SK-N-SH (cell line): Measurements from ENCODE around the gene EN1. TPM values are rescaled to one million over a fixed set of nuclear protein-coding genes. Genes with fewer than 3 reads are reported as not detected.

ENCODE experiments used
- CTCF ChIA-PET: fragments of 300-600, 350-600 bp; formaldehyde crosslinking; extraction: SDS; loops from one replicate; lab custom pipeline; 2021; lab: Yijun Ruan, JAX
- POLR2A ChIA-PET: fragments of 350-600 bp; sonication (Branson Sonifier 250); formaldehyde crosslinking; extraction: SDS; loops from one replicate; lab custom pipeline; 2020; ENCODE audit warnings: antibody characterized with exemption, inconsistent platforms; lab: Yijun Ruan, JAX
- DNase-seq: peaks from one replicate; pipeline ENCODE4 v3.0.0; 2012
- H2AFZ ChIP-seq: fragments of 200-600 bp; sonication (generic); 2 replicates; pipeline ENCODE4 v1.8.1; 2016; ENCODE audit warnings: antibody characterized with exemption, mild to moderate bottlenecking, low read depth
- H3F3A ChIP-seq: fragments of 200-600 bp; sonication (generic); replicated peaks from 2 replicates; pipeline ENCODE3; 2016; ENCODE audit warnings: antibody characterized with exemption, mild to moderate bottlenecking; ENCODE audit not compliant: insufficient read depth
- H3K27ac ChIP-seq, 2 experiments: fragments of 200-500 bp in 1 of 2; fragments of 200-600 bp in 1 of 2; sonication (Bioruptor generic) in 1 of 2; sonication (generic), shearing (Covaris generic) in 1 of 2; 2 replicates each; pipeline versions ENCODE4 v1.5.1 to v1.6.1; 2014 to 2016; ENCODE audit warnings: low read depth in 2 of 2, inconsistent platforms in 1 of 2, low read length in 1 of 2, mild to moderate bottlenecking in 1 of 2, mixed read lengths in 1 of 2
- H3K27me3 ChIP-seq: fragments of 200-600 bp; sonication (generic), shearing (Covaris generic); 2 replicates; pipeline ENCODE4 v1.6.1; 2016; ENCODE audit warnings: mixed run types; ENCODE audit not compliant: insufficient read depth
- H3K36me3 ChIP-seq, 2 experiments: fragments of 200-500 bp in 1 of 2; fragments of 200-600 bp in 1 of 2; sonication (Bioruptor generic) in 1 of 2; sonication (generic) in 1 of 2; replicated peaks in 1 of 2; 2 replicates each; pipeline versions ENCODE3 to v1.5.1; 2014 to 2016; ENCODE audit warnings: low read length in 1 of 2, mild to moderate bottlenecking in 1 of 2; ENCODE audit not compliant: insufficient read depth in 2 of 2, control insufficient read depth in 1 of 2
- H3K4me1 ChIP-seq, 2 experiments: fragments of 200-500 bp in 1 of 2; fragments of 200-600 bp in 1 of 2; sonication (Bioruptor generic) in 1 of 2; sonication (generic), shearing (Covaris generic) in 1 of 2; 2 replicates each; pipeline versions ENCODE4 v1.5.1 to v1.6.1; 2014 to 2016; ENCODE audit warnings: low read depth in 1 of 2, low read length in 1 of 2, mixed run types in 1 of 2; ENCODE audit not compliant: insufficient read depth in 2 of 2, control insufficient read depth in 1 of 2
- H3K4me2 ChIP-seq: fragments of 200-600 bp; sonication (generic), shearing (Covaris generic); 2 replicates; pipeline ENCODE4 v1.6.1; 2017; ENCODE audit warnings: mixed run types
- H3K4me3 ChIP-seq, 2 experiments: fragments of 200-500 bp in 1 of 2; fragments of 200-600 bp in 1 of 2; sonication (Bioruptor generic) in 1 of 2; sonication (generic), shearing (Covaris generic) in 1 of 2; 2 replicates each; pipeline versions ENCODE4 v1.5.1 to v1.8.1; 2014 to 2016; ENCODE audit warnings: low read depth in 2 of 2, inconsistent platforms in 1 of 2, low read length in 1 of 2, mild to moderate bottlenecking in 1 of 2, mixed read lengths in 1 of 2, moderate library complexity in 1 of 2
- H3K79me2 ChIP-seq: fragments of 200-600 bp; sonication (generic); 2 replicates; pipeline ENCODE4 v1.8.1; 2017; ENCODE audit warnings: mild to moderate bottlenecking; ENCODE audit not compliant: insufficient read depth
- H3K9ac ChIP-seq: fragments of 200-600 bp; sonication (generic); 2 replicates; pipeline ENCODE4 v1.6.1; 2017; ENCODE audit warnings: mixed run types
- H3K9me2 ChIP-seq: fragments of 200-600 bp; sonication (generic); 2 replicates; pipeline ENCODE4 v1.6.1; 2017; ENCODE audit warnings: mixed run types
- H3K9me3 ChIP-seq: fragments of 200-600 bp; sonication (generic); 2 replicates; pipeline ENCODE4 v1.6.1; 2017; ENCODE audit warnings: mixed run types, mild to moderate bottlenecking, moderate library complexity
- H4K20me1 ChIP-seq: fragments of 200-600 bp; sonication (generic); 2 replicates; pipeline ENCODE4 v1.6.1; 2017; ENCODE audit warnings: mild to moderate bottlenecking, mixed run types; ENCODE audit not compliant: insufficient read depth
- EZH2phosphoT487 ChIP-seq: fragments of 200-600 bp; sonication (generic); IDR thresholded peaks from 2 replicates; pipeline ENCODE4 v1.6.1; 2017; ENCODE audit warnings: low read depth, mixed run types, mild to moderate bottlenecking, antibody characterized with exemption, moderate library complexity, borderline replicate concordance
- FOSL2 ChIP-seq: IDR thresholded peaks from 2 replicates; pipeline ENCODE4 v1.4.0; 2012; ENCODE audit warnings: low read depth, mild to moderate bottlenecking, moderate library complexity, borderline replicate concordance
- FOXJ3 ChIP-seq: sonication (generic); formaldehyde crosslinking; IDR thresholded peaks from 2 replicates; pipeline ENCODE4 v1.5.1; 2020; ENCODE audit warnings: mild to moderate bottlenecking, missing genetic modification reagents
- GABPA ChIP-seq: IDR thresholded peaks from 2 replicates; pipeline ENCODE4 v1.4.0; 2012; ENCODE audit warnings: low read depth, mild to moderate bottlenecking
- GATA2 ChIP-seq: sonication (generic); formaldehyde crosslinking; IDR thresholded peaks from 2 replicates; pipeline ENCODE4 v1.5.0; 2020; ENCODE audit warnings: mild to moderate bottlenecking, missing genetic modification reagents
- MAX ChIP-seq: IDR thresholded peaks from 2 replicates; pipeline ENCODE4 v1.4.0; 2012; ENCODE audit warnings: low read depth
- MEF2A ChIP-seq: IDR thresholded peaks from 2 replicates; pipeline ENCODE4 v1.4.0; 2012; ENCODE audit warnings: low read depth, borderline replicate concordance
- MXI1 ChIP-seq: IDR thresholded peaks from 2 replicates; pipeline ENCODE4 v1.6.1; 2012; ENCODE audit warnings: mild to moderate bottlenecking, low read depth, low read length, improper control_type of control experiment
- POLR2AphosphoS5 ChIP-seq: IDR thresholded peaks from 2 replicates; pipeline ENCODE4 v1.6.1; 2012; ENCODE audit warnings: low read depth, low read length
- RAD21 ChIP-seq: IDR thresholded peaks from 2 replicates; pipeline ENCODE4 v1.6.1; 2012; ENCODE audit warnings: mild to moderate bottlenecking, low read length
- RCOR1 ChIP-seq: fragments of 150-350 bp; IDR thresholded peaks from 2 replicates; pipeline ENCODE4 v1.6.1; 2017; ENCODE audit warnings: antibody characterized with exemption, low read length
- REST ChIP-seq: IDR thresholded peaks from 2 replicates; pipeline ENCODE4 v1.6.1; 2012; ENCODE audit warnings: mild to moderate bottlenecking, low read depth, low read length, moderate library complexity
- RFX5 ChIP-seq: IDR thresholded peaks from 2 replicates; pipeline ENCODE4 v1.6.1; 2012; ENCODE audit warnings: mild to moderate bottlenecking, improper control_type of control experiment, low read length
- SIN3A ChIP-seq: IDR thresholded peaks from 2 replicates; pipeline ENCODE4 v1.6.1; 2012; ENCODE audit warnings: low read depth, mild to moderate bottlenecking, low read length, moderate library complexity, borderline replicate concordance
- TCF12 ChIP-seq: IDR thresholded peaks from 2 replicates; pipeline ENCODE4 v1.4.0; 2012
- USF2 ChIP-seq: fragments of 150-350 bp; IDR thresholded peaks from 2 replicates; pipeline ENCODE4 v1.6.1; 2017; ENCODE audit warnings: antibody characterized with exemption, low read length, low read depth, borderline replicate concordance
- YY1 ChIP-seq: IDR thresholded peaks from 2 replicates; pipeline ENCODE4 v1.4.0; 2012; ENCODE audit warnings: low read depth, mild to moderate bottlenecking
- ZBTB33 ChIP-seq: IDR thresholded peaks from 2 replicates; pipeline ENCODE4 v1.4.0; 2012; ENCODE audit warnings: low read depth, borderline replicate concordance
- WGBS: methylation state at CpG from one replicate; pipeline ENCODE4 v1.1.6; 2017; ENCODE audit warnings: low lambda C conversion rate; 5-methylcytosine and 5-hydroxymethylcytosine counted together
- polyA plus RNA-seq, 3 experiments: library from polyadenylated mRNA; depleted of rRNA; stranded (reverse); fragments of >200 nt; gene quantifications; 2 replicates each; pipeline ENCODE4 v1.2.3, GENCODE V29; 2012

EN1 gene
- polyA plus RNA-seq, 1 of the 3 experiments (the other 2 are of a cell fraction): not detected

GRCh38 chr2:118801151-118801550, 46.3 kb downstream of the EN1 start:
- ChIA-PET CTCF (no interaction called here), POLR2A (no interaction called here)
- Histone ChIP-seq H4K20me1 (no peaks in the 10 kb centered on the region), H3K9ac (no peak overlapping the region), H3K27ac (no peak overlapping the region), H2AFZ (no peak overlapping the region), H3K36me3 (no peaks in the 10 kb centered on the region), H3F3A (no peaks in the 10 kb centered on the region), H3K4me3 (no peak overlapping the region), H3K79me2 (no peaks in the 10 kb centered on the region), H3K9me2 (no peaks in the 10 kb centered on the region), H3K4me1 (no peaks in the 10 kb centered on the region), H3K4me2 (no peak overlapping the region), H3K27me3 (peaks cover 13% of the 10 kb centered on the region; the same call in 1 of the 2 replicates), H3K9me3 (no peaks in the 10 kb centered on the region)
- TF ChIP-seq POLR2AphosphoS5 (no peak), YY1 (no peak), RFX5 (no peak), RAD21 (no peak), MXI1 (no peak), MAX (no peak), GATA2 (CRISPR knock-in tag) (no peak), FOSL2 (no peak), SIN3A (no peak), GABPA (no peak), USF2 (no peak), TCF12 (no peak), REST (no peak), EZH2phosphoT487 (no peak), MEF2A (no peak), ZBTB33 (no peak), RCOR1 (no peak), FOXJ3 (CRISPR knock-in tag) (no peak)
- WGBS: 22% methylated on average over 4 of the region's 4 CpGs
- no peak for DNase-seq
